ENCODE measurements around the gene KRT33B.
"Not testable (repeated sequence)": the region's sequence is repeated elsewhere in the genome, so short reads cannot be mapped to it uniquely, and the experiment has no call there.

KRT33B gene

GRCh38 chr17:41382394-41382793 lies 12.8 kb upstream of the KRT33B start:
- Histone ChIP-seq H3K4me1 (ENCODE audit: low read length) (no peaks in the 10 kb centered on the region), H3K9ac (ENCODE audit: low read length) (no peak overlapping the region), H3K9me2 (replicated peaks; ENCODE audit: insufficient read depth, low read length) (no peaks in the 10 kb centered on the region), H3K36me3 (replicated peaks; ENCODE audit: insufficient read depth, low read length) (no peaks in the 10 kb centered on the region), H3K79me2 (ENCODE audit: low read length) (no peaks in the 10 kb centered on the region), H4K20me1 (ENCODE audit: insufficient read depth, low read length) (no peaks in the 10 kb centered on the region), H3F3A (ENCODE audit: insufficient read depth, low read length) (no peaks in the 10 kb centered on the region), H3K9me3 (replicated peaks; ENCODE audit: insufficient read depth, low read length) (no peaks in the 10 kb centered on the region), H3K27ac (ENCODE audit: low read length) (no peak overlapping the region), H3K4me3 (ENCODE audit: low read length) (no peak overlapping the region), H3K27me3 (replicated peaks; ENCODE audit: insufficient read depth, low read length) (no peaks in the 10 kb centered on the region; the same call in 1 of the 2 replicates), H3K4me2 (ENCODE audit: low read depth, low read length) (no peak overlapping the region), H2AFZ (ENCODE audit: low read length) (no peak overlapping the region)
- no peak for TF ChIP-seq EZH2 (optimal IDR thresholded peaks at IDR 0.05; ENCODE audit: low read depth, low read length)
- no peak for TF ChIP-seq CTCF (IDR thresholded peaks at IDR 0.05; ENCODE audit: low read length)
- no peak for TF ChIP-seq EZH2phosphoT487 (IDR thresholded peaks at IDR 0.05; ENCODE audit: low read length)
- DNase-seq = no peak

- not testable (repeated sequence) for H3K9me2 ChIP-seq (replicated peaks; ENCODE audit: insufficient read depth, low read length); H3K36me3 ChIP-seq (replicated peaks; ENCODE audit: insufficient read depth, low read length); H3K4me1 ChIP-seq (ENCODE audit: low read length); H3K27ac ChIP-seq (ENCODE audit: low read length); H2AFZ ChIP-seq (ENCODE audit: low read length); H3K9me3 ChIP-seq (replicated peaks; ENCODE audit: insufficient read depth, low read length); H3K4me2 ChIP-seq (ENCODE audit: low read depth, low read length); H3K4me3 ChIP-seq (ENCODE audit: low read length); H4K20me1 ChIP-seq (ENCODE audit: insufficient read depth, low read length); DNase-seq; H3K9ac ChIP-seq (ENCODE audit: low read length); H3K27me3 ChIP-seq (replicated peaks; ENCODE audit: insufficient read depth, low read length); H3K79me2 ChIP-seq (ENCODE audit: low read length); H3F3A ChIP-seq (ENCODE audit: insufficient read depth, low read length)
Measured at GRCh38 chr17:41381943-41382342, 12.3 kb upstream of the KRT33B start, which contains the start of gene KRT34. Gene KRT34 (minus strand): TSS chr17:41382306. CDS start chr17:41382246, 60 bp downstream.

- not testable (repeated sequence) for DNase-seq; H2AFZ ChIP-seq (ENCODE audit: low read length); H3K9me3 ChIP-seq (replicated peaks; ENCODE audit: insufficient read depth, low read length); H3K79me2 ChIP-seq (ENCODE audit: low read length); H3K27me3 ChIP-seq (replicated peaks; ENCODE audit: insufficient read depth, low read length); H3K4me2 ChIP-seq (ENCODE audit: low read depth, low read length); H3K9me2 ChIP-seq (replicated peaks; ENCODE audit: insufficient read depth, low read length); H3K4me1 ChIP-seq (ENCODE audit: low read length); H3K9ac ChIP-seq (ENCODE audit: low read length); H3K4me3 ChIP-seq (ENCODE audit: low read length); H4K20me1 ChIP-seq (ENCODE audit: insufficient read depth, low read length); H3K36me3 ChIP-seq (replicated peaks; ENCODE audit: insufficient read depth, low read length); H3K27ac ChIP-seq (ENCODE audit: low read length); H3F3A ChIP-seq (ENCODE audit: insufficient read depth, low read length)
Measured at GRCh38 chr17:41380091-41380490, 10.5 kb upstream of the KRT33B start.

- no peak for DNase-seq
- H3K4me1 ChIP-seq (ENCODE audit: low read length) = no peaks in the 10 kb centered on the region
- no peak overlapping the region for H3K4me3 ChIP-seq (ENCODE audit: low read length)
- no peak overlapping the region for H3K9ac ChIP-seq (ENCODE audit: low read length)
- no peaks in the 10 kb centered on the region for H3K9me2 ChIP-seq (replicated peaks; ENCODE audit: insufficient read depth, low read length)
- no peaks in the 10 kb centered on the region for H3K9me3 ChIP-seq (replicated peaks; ENCODE audit: insufficient read depth, low read length)
- H3K36me3 ChIP-seq (replicated peaks; ENCODE audit: insufficient read depth, low read length) = no peaks in the 10 kb centered on the region
- H3F3A ChIP-seq (ENCODE audit: insufficient read depth, low read length) = no peaks in the 10 kb centered on the region
- H3K4me2 ChIP-seq (ENCODE audit: low read depth, low read length) = no peak overlapping the region
- TF ChIP-seq EZH2 (optimal IDR thresholded peaks at IDR 0.05; ENCODE audit: low read depth, low read length) = no peak
- no peak for TF ChIP-seq EZH2phosphoT487 (IDR thresholded peaks at IDR 0.05; ENCODE audit: low read length)
- no peak for TF ChIP-seq CTCF (IDR thresholded peaks at IDR 0.05; ENCODE audit: low read length)
- no peaks in the 10 kb centered on the region for H4K20me1 ChIP-seq (ENCODE audit: insufficient read depth, low read length)
- no peaks in the 10 kb centered on the region for H3K79me2 ChIP-seq (ENCODE audit: low read length)
- no peaks in the 10 kb centered on the region; the same call in 1 of the 2 replicates for H3K27me3 ChIP-seq (replicated peaks; ENCODE audit: insufficient read depth, low read length)
- no peak overlapping the region for H3K27ac ChIP-seq (ENCODE audit: low read length)
- no peak overlapping the region for H2AFZ ChIP-seq (ENCODE audit: low read length)
Measured at GRCh38 chr17:41377546-41377945, 7.9 kb upstream of the KRT33B start.
